Activated T-cell treated with anti-CD3 and anti-CD28 coated beads for 4 hours (primary cell): ENCODE measurements around the gene MUC2.

Experiments used
- DNase-seq: peaks from one replicate; pipeline ENCODE4 v3.0.0-alpha.2; 2020

The MUC2 gene

GRCh38 chr11:1088927-1089737, 14.5 kb downstream of the MUC2 start:
- DNase-seq, result no peak

- DNase-seq, result no peak
Observed at GRCh38 chr11:1089738-1090599, 15.3 kb downstream of the MUC2 start.

GRCh38 chr11:1090600-1091331, 16.1 kb downstream of the MUC2 start:
- DNase-seq, result no peak

GRCh38 chr11:1091332-1092083, 16.8 kb downstream of the MUC2 start:
- no peak for DNase-seq

- DNase-seq, result no peak
Observed at GRCh38 chr11:1092145-1092670, 17.5 kb downstream of the MUC2 start.

GRCh38 chr11:1092919-1093318, 18.2 kb downstream of the MUC2 start:
- no peak for DNase-seq

GRCh38 chr11:1099519-1100355, 25.1 kb downstream of the MUC2 start:
- no peak for DNase-seq

GRCh38 chr11:1100417-1101245, 26.0 kb downstream of the MUC2 start:
- no peak for DNase-seq

- no peak for DNase-seq
Observed at GRCh38 chr11:1101318-1102089, 26.8 kb downstream of the MUC2 start.

GRCh38 chr11:1102221-1102971, 27.7 kb downstream of the MUC2 start:
- no peak for DNase-seq

GRCh38 chr11:1102996-1103395, 28.3 kb downstream of the MUC2 start:
- no peak for DNase-seq

GRCh38 chr11:1103401-1104360, 29.0 kb downstream of the MUC2 start:
- DNase-seq, result no peak

GRCh38 chr11:1104411-1105182, 29.9 kb downstream of the MUC2 start:
- no peak for DNase-seq

- DNase-seq, result no peak
Observed at GRCh38 chr11:1105183-1105565, 30.5 kb downstream of the MUC2 start.

GRCh38 chr11:1106387-1106786, 31.7 kb downstream of the MUC2 start:
- DNase-seq, result no peak

- no peak for DNase-seq
Observed at GRCh38 chr11:1107316-1108245, 32.9 kb downstream of the MUC2 start.
